Glomerular visceral epithelial cell (primary cell): ENCODE results near the gene NPPA.
"Not testable (repeated sequence)": the region's sequence is repeated elsewhere in the genome, so short reads cannot be mapped to it uniquely, and the experiment has no call there.

Experiments
- DNase-seq: peaks from one replicate; pipeline ENCODE4 v3.0.0-alpha.2; 2016; ENCODE audit errors: extremely low spot score

Gene NPPA

DNA sequence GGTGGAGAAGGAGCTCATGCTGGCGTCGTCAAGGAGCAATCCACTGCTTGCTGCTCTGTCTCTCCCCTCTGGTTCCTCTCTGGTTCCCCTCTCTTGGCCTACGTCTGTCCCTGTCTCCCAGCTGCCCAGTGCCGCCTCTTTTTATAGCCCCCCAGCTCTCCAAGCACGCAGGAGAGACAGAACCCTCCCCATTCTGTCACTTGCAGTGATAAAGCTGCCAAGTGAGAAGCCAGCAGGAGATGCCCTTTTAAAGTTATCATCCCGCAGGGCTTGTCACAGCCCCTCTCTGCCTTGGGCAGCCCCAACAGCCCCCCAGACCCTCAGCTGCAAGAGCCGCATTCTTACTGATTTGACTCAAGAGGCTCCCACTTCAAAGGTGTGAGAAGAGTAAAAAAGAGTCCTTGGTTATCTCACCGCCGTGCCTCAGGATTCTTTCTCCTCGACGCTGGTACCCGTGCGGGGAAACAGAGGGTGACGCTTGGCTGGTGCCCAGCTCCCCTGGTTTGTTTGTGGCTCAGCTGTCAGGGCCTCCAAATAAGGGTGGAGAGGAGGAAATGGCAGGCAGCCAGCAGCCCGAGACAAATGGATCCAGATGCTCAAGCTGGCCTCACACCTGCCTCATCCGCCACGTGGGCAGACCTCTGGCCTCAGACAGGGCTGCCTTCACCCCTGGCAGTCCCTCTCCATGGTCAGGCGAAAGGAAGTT lies at the start of gene NPPA:
TSS of gene NPPA (minus strand) at position 117 of the 706 bp plus-strand sequence. CDS start at position 18, 99 bp downstream.
- no peak for DNase-seq

DNA sequence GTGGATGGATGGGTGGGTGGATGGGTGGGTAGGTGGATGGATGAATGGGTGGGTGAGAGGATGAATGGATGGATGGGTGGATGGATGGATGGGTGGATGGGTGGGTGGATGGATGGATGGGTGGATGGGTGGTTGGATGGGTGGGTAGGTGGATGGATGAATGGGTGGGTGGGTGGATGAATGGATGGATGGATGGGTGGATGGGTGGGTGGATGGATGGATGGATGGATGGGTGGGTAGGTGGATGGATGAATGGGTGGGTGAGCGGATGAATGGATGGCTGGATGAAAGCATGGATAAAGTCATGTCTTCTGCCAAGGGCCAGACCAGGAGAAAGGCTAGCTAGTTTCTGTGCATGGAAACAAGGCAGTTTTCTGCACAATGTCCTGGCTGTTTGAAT lies 46.9 kb upstream of the NPPA start:
- not testable (repeated sequence) for DNase-seq

DNA sequence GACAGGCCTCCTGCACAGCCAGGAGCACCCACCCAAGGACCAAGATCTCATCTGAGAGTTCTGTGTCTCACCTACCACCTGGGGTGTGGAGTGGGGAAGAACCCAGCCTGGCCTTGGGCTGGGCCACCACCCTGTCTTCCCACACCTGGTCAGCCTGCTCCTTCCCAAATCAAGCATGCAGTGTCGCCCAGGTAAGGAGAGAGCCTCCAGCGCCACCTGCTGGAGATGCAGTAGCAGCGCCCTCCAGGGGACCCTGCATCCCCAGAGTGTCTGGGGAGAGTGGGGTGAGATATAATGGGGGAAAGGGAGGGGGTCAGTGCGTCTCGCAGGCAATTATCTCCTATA lies 46.3 kb upstream of the NPPA start:
- DNase-seq: peak; percentile 45

DNA sequence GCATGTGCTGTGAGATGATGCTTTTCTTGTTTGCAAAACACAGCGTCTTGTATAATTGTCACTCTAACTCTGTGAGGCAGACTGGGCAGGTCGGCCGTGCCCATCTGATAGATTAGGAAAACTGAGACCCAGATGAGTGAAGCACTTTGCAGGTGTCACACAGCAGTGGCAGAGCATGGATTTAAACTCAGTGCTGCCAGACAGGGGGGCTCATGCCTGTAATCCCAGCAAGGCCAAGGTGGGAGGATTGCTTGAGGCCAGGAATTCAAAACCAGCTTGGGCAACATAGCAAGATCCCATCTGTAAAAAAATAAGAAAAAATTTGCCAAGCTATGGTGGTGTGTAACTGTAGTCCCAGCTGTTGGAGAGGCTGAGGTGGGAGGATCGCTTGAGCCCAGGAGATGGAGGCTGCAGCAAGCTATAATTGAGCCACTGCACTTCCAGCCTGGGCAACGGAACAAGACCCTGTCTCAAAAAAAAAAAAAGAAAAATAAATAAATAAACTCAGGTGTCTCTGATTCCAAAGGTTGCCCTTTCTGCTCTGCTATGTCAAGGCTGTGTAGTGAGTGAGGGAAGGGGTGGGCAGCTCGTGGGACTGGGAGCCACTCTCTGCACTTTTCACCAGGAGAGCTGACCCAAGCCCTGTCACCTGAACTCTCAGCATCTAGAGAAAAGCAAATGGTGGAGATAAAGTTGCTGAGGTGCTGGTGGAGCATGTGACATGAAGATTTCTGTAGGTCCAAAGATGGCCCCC lies 44.0 kb upstream of the NPPA start:
- no peak for DNase-seq

DNA sequence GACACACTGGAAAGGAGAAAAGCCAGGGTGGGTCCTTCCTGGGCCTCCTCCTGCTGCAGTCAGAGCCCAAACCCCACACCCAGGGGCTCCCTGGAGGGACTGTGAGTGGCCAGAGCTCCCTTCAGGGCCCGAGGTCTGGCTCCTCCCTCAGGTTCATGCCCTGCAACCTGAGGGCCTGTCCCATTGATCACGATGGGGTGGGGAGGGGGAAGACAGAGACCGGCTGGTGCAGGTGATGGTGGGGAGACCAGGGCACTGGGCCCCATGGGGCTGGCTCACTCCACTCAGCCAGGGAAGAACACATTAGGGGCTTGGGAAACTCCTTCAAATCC lies 41.3 kb upstream of the NPPA start:
- no peak for DNase-seq

DNA sequence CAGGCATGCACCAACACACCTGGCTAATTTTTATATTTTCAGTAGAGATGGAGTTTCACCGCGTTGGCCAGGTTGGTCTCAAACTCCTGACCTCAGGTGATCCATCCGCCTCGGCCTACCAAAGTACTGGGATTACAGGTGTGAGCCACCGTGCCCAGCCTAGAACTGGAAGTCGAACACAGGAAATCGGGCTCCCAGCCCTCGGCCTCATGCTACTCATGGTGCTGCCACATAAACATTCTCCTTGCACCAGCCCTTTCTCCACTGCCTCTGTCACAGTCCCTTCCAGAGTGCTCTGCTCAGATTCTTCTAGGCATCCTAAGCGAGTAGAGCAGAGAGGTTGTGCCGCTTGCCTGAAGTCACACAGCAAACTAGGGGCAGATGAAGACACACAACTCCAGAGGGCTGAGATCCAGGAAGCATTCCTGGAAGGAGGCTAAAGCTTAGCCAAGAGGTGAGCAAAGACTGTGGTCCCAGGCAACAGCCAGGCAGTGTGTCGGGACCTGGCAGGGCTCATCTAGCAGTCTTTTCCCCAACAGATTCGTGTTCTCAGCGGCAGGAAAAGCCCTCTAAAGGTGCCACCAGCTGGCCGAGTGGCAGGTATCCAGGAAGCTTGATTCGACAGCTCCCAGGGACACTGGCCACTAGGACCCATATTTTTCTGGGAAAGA lies 40.8 kb upstream of the NPPA start:
- no peak for DNase-seq

DNA sequence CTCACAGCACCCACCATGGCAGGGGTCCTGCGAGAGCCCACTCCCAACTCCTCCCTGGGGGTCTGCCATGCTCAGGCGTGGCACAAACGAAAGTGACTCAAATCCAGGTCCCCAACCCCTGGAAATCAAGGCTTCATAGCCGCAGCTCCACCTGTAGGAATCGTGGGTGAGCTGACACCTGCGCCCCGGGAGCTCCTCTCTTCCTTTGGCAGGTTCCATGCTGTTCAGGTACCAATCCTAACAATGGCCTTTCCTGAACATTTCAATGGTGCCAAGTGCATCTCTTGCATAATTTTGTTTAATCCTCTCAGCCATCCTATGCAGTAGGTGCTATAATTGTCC lies 40.1 kb upstream of the NPPA start:
- no peak for DNase-seq

DNA sequence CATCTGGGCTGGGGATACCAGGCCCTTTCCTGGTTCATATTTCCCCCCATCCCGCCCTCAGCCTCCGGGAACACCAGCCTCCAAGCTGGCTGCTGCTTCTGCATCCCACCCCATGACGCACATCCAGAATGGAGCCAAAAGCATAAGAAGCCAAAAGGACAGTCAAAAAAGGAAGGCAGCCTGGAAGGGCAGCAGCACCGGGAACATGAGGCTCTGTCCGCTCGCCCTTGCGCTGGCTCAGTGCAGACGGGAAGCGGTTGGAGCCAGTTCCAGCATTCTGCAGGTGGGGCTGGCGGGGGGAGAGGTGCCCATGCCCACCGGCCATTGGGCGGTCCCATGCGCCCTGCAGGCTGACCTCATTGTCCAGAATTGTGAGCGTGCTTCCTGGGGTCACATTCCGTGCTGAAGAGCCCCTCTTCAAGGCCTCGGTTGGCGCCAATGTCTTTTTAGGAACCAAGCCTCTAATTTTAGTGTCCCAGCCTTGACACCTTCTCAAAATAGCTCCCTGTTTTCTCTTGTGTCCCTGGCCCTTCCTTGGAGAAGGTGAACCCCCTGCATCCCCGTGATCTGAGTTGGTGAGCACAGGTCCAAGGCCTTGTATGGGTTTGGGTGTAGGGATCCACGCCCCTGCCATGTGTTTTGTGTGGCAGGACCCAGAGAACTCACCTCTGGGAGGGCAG lies 39.5 kb upstream of the NPPA start:
- DNase-seq: no peak

DNA sequence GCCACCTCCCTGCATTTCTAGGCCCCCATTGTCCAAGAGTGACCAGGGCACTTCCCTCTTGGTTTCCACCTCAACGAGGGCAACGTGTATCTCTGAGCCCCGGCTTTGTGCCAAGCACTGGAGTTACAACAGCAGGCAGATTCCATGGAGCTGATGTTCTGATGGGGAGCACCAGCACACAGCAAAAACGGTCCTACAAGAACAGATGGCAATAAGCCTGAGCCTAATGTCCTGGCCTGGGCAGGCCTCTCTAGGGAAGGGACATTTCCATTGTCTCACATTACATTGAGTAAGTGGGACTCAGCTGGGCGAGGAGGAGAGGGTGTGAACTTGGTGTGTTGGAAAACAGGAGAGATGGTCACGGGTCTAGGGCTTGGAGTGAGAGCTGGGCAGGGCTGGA lies 38.3 kb upstream of the NPPA start:
- no peak for DNase-seq

DNA sequence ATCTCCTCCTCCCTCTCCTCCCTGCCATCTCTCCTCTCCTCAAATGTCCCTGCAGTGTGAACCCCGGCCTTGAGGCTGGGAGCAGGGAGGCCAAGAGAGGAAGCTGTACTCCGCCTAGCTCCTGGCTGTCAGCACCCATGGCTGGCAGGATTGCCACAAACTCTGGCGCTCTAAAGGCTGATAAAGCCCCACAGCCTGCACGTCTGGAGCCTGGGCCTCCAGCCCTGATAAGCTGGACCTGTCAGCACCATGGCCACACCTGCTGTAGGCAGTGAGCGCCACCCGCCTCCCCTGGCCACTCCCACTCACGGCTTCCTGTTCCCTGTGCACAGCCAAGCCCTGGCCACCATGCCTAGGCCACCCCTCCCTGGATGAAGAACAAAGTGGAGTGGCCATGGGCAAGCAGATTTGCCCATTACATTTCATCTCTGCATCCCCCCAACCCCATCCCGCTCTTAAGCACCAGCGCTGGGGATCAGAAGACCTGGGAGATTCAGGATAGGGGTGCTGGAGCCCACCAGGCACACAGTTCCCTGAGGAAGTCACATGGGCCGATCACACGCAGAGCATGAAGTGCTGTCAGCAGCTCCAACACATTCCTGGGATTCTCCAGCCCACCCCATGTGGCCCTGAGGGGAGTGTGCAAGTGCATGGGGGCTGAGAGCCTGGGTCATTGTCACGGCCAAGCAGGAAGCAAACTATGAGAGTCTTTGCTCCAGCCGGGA lies 35.4 kb upstream of the NPPA start:
- DNase-seq: no peak

DNA sequence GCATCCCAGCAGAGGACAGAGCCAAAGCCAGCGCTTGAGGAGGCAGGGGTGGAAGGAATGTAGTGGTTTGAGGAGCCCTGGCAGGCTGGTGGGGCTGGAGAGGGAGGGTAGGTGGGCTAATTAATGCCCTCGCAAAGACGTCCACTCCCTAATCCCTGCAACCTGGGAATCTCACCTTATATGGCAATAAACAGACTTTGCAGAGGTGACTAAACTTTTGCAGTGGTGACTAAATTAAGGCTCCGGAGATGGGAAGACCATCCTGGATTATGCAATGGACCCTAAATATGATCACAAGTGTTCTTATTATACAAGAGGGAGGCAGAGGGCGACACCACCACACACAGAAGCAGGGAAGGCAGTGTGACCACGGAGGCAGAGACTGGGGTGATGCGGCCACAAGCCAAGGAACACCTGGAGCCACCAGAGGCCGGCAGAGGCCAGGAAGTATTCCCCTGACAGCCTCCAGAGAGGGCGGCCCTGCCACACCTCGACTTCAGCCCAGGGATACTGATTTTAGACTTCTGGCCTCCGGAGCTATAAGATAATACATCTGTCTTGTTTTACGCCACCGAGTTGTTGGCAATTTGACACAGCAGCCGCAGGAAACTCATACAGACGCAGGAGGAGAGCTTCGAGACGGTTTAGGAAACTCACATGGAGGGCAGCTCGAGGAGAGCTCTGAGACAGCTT lies 34.3 kb upstream of the NPPA start:
- no peak for DNase-seq

DNA sequence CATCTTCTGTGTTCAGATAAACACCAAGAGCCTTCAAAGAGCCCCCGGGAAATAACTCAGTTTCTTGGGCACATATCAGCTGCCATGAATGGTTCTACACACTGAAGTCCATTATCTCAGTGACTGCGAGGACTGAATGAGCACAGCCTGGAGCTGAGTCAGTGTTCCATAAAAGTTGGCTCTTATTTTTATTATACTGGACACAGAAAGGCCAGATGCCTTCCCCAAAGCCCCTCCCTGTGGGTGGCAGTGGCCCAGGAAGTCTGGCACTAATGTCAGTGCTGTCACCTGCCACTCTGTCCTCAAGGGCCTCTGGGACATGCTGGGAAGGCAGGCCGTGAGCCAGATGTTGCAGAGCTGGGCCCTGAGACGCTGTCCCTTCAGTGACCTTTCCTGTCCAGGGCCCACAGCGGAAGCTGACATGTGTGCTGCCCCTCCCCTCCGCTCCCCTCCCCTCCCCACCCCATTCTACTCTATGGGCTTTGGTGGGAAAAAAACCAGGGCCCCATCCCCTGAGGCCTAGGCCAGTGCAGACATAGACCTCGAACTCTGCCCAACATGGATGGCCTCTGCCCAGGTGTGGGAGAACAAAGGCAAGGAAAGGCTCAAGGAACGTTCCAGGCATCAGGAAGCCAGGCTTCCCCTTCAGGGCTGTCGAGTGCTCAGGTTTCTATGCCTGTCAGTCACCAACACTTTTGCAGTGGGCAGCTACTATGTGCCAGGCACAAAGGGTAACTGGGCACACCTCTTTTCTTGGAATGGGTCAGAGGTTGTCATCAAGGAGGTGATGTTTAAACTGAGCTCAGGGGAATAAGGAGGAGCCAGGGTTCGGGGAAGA lies 33.5 kb upstream of the NPPA start:
- no peak for DNase-seq

DNA sequence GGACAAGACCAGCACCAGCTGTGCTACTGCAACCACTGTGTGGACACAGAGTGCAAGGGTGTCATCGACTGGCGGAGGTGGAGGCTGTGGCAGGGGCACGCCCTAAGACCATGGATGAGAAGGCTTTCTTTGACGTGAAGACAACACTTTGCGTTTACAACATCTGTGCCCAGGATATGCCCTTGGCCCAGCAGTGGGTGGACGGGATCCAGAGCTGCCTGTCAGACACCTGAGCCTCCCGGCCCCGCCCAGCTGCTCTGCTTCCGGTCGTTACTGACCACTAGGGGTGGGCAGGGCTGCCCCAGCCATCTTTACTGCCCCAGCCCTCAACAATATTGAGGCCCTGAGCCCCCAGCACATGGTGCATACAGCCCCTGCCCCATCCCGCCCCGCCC lies 32.6 kb upstream of the NPPA start:
- DNase-seq: no peak

DNA sequence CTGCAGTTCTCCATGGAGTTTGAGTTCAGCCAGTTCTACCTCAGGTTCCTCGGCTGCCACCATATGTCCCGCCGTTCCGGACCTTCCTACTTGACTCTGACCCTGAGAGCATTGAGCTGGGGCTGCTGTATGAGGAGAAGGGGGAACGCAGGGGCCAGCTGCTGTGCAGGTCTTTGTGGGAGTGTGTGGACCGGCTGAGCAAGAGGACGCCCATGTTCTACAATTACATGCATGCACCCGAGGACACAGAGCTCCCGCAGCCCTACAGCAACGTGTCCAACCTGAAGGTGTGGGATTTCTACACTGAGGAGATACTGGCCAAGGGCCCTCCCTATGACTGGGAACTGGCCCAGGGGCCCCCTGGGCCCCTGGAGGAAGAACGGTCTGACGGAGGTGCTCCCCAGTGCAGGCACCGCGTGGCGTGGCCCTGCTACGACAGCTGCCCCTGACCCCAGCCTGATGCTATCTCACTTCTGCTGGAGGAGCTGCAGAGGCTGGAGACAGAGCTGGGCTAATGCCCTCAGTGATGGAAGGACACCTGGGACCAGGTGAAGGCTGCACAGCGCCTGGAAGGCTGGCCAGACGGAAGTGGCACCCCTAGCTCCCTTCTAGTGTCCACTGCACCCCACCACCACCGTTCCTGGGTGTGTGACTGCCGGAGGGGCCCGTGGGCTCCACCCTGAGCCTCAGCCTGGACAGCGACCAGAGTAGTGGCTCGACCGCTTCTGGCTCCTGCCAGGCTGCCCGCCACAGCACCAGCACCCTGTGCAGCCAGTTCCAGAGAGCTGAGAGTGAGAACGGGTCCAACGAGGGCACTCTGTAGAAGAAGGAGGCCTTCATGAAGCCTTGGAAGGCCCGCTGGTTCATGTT lies 32.0 kb upstream of the NPPA start:
- DNase-seq: no peak

DNA sequence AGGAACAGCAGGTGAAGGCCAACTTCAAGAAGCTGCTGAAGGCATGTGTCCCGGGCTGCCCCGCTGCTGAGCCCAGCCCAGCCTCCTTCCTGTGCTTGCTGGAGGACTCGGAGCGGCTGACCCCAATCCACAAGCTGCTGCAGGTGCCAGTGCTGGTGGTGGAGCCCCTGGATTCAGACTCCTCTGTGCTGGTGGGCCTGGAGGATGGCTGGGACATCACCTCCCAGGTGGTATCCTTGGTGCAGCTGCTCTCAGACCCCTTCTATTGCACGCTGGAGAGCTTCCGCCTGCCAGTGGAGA lies 31.3 kb upstream of the NPPA start:
- no peak for DNase-seq

DNA sequence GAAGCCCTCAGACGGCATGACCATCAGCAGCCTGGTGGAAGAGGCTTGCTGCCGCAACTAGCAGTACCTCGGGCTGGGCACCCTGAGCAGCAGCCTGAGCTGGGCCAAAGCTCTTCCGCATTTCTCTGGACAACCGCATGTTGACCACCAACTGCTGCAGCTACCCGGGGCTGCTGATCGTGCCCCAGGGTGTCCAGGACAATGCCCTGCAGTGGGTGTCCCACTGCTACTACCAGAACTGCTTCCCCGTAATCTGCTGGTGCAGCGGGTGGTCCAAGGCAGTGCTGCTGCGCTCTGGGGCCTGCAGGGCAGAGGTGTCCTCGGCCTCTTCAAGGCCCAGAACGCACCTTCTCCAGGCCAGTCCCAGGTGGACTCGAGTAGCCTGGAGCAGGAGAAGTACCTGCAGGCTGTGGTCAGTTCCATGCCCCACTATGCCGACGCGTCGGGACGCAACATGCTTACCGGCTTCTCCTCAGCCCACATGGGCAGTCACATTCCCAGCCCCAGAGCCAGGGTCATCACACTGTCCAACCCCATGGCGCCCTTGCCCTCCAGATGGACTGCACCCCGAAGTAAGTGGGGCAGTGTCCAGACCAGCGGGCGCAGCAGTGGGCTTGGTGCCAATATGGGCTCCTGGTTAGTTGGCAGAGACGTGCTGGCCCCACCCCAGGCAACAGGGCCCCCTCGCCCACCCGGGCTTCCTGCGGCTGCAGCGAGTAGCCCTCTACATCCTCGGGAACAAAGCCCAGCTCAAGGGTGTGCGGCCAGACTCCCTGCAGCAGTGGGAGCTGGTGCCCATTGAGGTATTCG lies 30.7 kb upstream of the NPPA start:
- no peak for DNase-seq

DNA sequence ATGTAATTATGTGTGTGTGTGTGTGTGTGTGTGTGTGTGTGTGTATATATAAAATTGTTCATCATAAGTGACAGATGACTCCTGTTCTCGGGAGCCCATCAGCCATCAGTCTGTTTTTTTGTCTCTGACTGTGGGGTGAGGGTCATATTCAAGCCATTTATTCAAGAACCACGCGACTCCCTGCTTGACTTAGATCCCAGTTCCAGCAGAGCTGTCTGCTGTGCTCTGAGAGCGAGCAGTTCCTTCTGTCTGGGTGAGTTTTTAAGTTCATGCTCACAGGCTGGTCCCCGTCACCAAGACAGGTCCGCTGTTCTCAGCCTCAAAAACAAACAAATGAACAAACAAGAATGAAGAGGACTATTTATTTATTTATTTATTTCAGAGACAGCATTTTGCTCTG lies 29.5 kb upstream of the NPPA start:
- DNase-seq: no peak

DNA sequence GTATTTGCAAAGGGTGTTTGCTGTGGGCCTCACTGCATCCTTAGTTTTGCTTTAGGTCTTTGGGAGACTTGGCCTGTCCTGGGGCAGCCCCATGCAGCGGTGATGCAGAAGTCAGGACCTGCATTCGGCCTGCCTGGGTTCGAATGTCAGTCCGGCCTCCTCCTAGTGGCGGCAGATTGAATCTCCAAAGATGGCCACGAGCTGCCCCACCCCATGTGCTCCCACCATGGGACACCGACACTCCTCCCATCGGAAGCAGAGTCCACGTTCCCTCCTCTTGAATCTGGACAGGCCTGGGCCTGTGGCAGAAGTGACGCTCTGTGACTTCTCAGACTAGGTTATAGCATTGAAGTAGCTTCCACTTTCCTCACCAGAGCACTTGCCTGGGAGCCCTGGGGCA lies 27.5 kb upstream of the NPPA start:
- DNase-seq: no peak

DNA sequence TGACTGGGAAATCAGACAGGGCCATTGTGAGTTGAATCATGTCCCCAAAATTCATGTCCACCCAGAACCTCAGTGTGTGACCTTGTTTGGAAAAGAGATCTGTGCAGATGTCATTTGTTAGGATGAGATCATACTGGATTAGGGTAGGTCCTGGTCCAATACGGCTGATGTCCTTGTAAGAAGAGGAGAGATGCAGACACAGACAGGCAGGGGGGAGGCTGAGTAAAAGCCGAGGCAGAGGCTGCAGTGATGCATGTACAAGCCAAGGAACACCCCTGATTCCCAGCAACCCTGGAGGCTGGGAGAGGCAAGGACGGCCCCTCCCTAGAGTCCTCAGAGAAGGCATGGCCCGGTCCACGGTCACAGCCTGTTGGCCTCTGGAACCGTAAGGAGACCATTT lies 27.0 kb upstream of the NPPA start:
- DNase-seq: no peak
